K562 (cell line): ENCODE data around the gene CSNK1G1. TPM values are rescaled to one million over a fixed set of nuclear protein-coding genes. Genes with fewer than 3 reads are reported as not detected.

ENCODE experiments used
- BRD9 ChIP-seq: fragments of 450-650 bp; IDR thresholded peaks from 2 replicates; pipeline ENCODE4 v1.6.1; 2018; ENCODE audit warnings: low read depth; ENCODE audit not compliant: partially characterized antibody
- CEBPZ ChIP-seq: fragments of 150-350 bp; IDR thresholded peaks from 2 replicates; pipeline ENCODE4 v1.6.1; 2014; ENCODE audit warnings: low read depth, mild to moderate bottlenecking, low read length, borderline replicate concordance
- DNMT1 ChIP-seq: fragments of 450-650 bp; IDR thresholded peaks from 2 replicates; pipeline ENCODE4 v1.6.1; 2016; ENCODE audit warnings: antibody characterized with exemption, mild to moderate bottlenecking
- EGR1 ChIP-seq: fragments of 450-650 bp; conservative IDR thresholded peaks from 2 replicates; pipeline ENCODE4 v1.6.1; 2017; ENCODE audit warnings: mild to moderate bottlenecking
- GTF2E2 ChIP-seq: fragments of 200-800 bp; sonication (Bioruptor generic); IDR thresholded peaks from 2 replicates; pipeline ENCODE4 v1.6.1; 2016; ENCODE audit warnings: missing genetic modification characterization, missing compliant biosample characterization
- HBP1 ChIP-seq: fragments of 450-650 bp; formaldehyde crosslinking; IDR thresholded peaks from 2 replicates; pipeline ENCODE4 v1.4.0; 2022; ENCODE audit warnings: missing genetic modification characterization
- NBN ChIP-seq: fragments of 450-650 bp; IDR thresholded peaks from 2 replicates; pipeline ENCODE4 v1.6.1; 2016; ENCODE audit warnings: low read depth, mild to moderate bottlenecking
- TCF7L2 ChIP-seq: fragments of 150-350 bp; IDR thresholded peaks from 2 replicates; pipeline ENCODE4 v1.6.1; 2016; ENCODE audit warnings: low read depth, mild to moderate bottlenecking, low read length, moderate library complexity
- USF1 ChIP-seq: sonication (generic); formaldehyde crosslinking; IDR thresholded peaks from 2 replicates; pipeline ENCODE4 v1.9.0; 2022; ENCODE audit warnings: mild to moderate bottlenecking, missing genetic modification reagents
- YBX1 ChIP-seq: fragments of 450-650 bp; IDR thresholded peaks from 2 replicates; pipeline ENCODE4 v1.7.1; 2016; ENCODE audit warnings: mild to moderate bottlenecking
- polyA plus RNA-seq, 8 experiments: library from polyadenylated mRNA; depleted of rRNA in 4 of 8; stranded (reverse) in 5 of 8; unstranded in 3 of 8; fragments of >200 nt; fragmentation: Nextera tagmentation in 2 of 8; fragmentation: Illumina TruSeq in 1 of 8; extraction: Ambion mirVana in 2 of 8; extraction: Trizol in 1 of 8; gene quantifications; 2 replicates each; pipeline versions ENCODE4 v1.2.1 to v1.2.3, GENCODE V29; 2011 to 2014; ENCODE audit warnings: inconsistent platforms in 1 of 8, missing spikeins in 1 of 8
- total RNA-seq, 7 experiments: library from RNA; depleted of rRNA in 6 of 7; stranded (reverse); fragments of >200 nt in 6 of 7; fragmentation: Illumina TruSeq in 2 of 7; extraction: Trizol in 2 of 7; gene quantifications; 2 replicates each; pipeline versions ENCODE4 v1.2.1 to v1.2.3, GENCODE V29; 2011 to 2021; ENCODE audit warnings: low replicate concordance in 1 of 7
- TF ChIP-seq, protein P1 (sequence below): IDR thresholded peaks from 3 replicates; pipeline ENCODE4 v1.6.1; 2011; ENCODE audit warnings: borderline replicate concordance, mild to moderate bottlenecking, moderate library complexity; ENCODE audit not compliant: insufficient read length; ENCODE audit errors: extremely low read depth
- TF ChIP-seq, protein P2 (sequence below): IDR thresholded peaks from 2 replicates; pipeline ENCODE4 v1.6.1; 2011; ENCODE audit warnings: borderline replicate concordance, low read depth, mild to moderate bottlenecking, moderate library complexity, low read length; ENCODE audit not compliant: insufficient read depth, poor library complexity, severe bottlenecking
- TF ChIP-seq, protein P3 (sequence below), 2 experiments: fragments of 200-800 bp in 1 of 2; sonication (Bioruptor generic) in 1 of 2; sonication (generic) in 1 of 2; formaldehyde crosslinking in 1 of 2; IDR thresholded peaks in 1 of 2; conservative IDR thresholded peaks in 1 of 2; 2 replicates each; pipeline versions ENCODE4 v1.5.0 to v1.6.1; 2016 to 2020; ENCODE audit warnings: missing compliant biosample characterization in 1 of 2, missing genetic modification characterization in 1 of 2, missing genetic modification reagents in 1 of 2

CSNK1G1 gene
- total and polyA plus RNA-seq, 9 of the 15 experiments (the other 6 are each of a cell fraction or from before 2014, with no cell fraction given) = 4.5 to 18.5 (median 9.5) TPM

GRCh38 chr15:64162869-64163658, 192.9 kb downstream of the CSNK1G1 start, which contains the start of gene PPIB (continued):
- TF ChIP-seq, protein P1, sequence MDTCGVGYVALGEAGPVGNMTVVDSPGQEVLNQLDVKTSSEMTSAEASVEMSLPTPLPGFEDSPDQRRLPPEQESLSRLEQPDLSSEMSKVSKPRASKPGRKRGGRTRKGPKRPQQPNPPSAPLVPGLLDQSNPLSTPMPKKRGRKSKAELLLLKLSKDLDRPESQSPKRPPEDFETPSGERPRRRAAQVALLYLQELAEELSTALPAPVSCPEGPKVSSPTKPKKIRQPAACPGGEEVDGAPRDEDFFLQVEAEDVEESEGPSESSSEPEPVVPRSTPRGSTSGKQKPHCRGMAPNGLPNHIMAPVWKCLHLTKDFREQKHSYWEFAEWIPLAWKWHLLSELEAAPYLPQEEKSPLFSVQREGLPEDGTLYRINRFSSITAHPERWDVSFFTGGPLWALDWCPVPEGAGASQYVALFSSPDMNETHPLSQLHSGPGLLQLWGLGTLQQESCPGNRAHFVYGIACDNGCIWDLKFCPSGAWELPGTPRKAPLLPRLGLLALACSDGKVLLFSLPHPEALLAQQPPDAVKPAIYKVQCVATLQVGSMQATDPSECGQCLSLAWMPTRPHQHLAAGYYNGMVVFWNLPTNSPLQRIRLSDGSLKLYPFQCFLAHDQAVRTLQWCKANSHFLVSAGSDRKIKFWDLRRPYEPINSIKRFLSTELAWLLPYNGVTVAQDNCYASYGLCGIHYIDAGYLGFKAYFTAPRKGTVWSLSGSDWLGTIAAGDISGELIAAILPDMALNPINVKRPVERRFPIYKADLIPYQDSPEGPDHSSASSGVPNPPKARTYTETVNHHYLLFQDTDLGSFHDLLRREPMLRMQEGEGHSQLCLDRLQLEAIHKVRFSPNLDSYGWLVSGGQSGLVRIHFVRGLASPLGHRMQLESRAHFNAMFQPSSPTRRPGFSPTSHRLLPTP = no peak
- no peak for TF ChIP-seq DNMT1
- TF ChIP-seq, protein P2, sequence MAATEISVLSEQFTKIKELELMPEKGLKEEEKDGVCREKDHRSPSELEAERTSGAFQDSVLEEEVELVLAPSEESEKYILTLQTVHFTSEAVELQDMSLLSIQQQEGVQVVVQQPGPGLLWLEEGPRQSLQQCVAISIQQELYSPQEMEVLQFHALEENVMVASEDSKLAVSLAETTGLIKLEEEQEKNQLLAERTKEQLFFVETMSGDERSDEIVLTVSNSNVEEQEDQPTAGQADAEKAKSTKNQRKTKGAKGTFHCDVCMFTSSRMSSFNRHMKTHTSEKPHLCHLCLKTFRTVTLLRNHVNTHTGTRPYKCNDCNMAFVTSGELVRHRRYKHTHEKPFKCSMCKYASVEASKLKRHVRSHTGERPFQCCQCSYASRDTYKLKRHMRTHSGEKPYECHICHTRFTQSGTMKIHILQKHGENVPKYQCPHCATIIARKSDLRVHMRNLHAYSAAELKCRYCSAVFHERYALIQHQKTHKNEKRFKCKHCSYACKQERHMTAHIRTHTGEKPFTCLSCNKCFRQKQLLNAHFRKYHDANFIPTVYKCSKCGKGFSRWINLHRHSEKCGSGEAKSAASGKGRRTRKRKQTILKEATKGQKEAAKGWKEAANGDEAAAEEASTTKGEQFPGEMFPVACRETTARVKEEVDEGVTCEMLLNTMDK = peak; percentile 39
- TF ChIP-seq, protein P3, sequence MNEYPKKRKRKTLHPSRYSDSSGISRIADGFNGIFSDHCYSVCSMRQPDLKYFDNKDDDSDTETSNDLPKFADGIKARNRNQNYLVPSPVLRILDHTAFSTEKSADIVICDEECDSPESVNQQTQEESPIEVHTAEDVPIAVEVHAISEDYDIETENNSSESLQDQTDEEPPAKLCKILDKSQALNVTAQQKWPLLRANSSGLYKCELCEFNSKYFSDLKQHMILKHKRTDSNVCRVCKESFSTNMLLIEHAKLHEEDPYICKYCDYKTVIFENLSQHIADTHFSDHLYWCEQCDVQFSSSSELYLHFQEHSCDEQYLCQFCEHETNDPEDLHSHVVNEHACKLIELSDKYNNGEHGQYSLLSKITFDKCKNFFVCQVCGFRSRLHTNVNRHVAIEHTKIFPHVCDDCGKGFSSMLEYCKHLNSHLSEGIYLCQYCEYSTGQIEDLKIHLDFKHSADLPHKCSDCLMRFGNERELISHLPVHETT (CRISPR knock-in tag; conservative IDR thresholded peaks at IDR 0.05 in 1 of 2, IDR thresholded peaks at IDR 0.05 in 1 of 2) = peak in 1 of 2 experiments; percentile 96; a peak in 2 of 4 replicates
- TF ChIP-seq TCF7L2 = peak; percentile 95
- TF ChIP-seq EGR1 = peak; percentile 92
- TF ChIP-seq HBP1 = peak; percentile 79
- TF ChIP-seq USF1 = 0 out of 2 replicates have a peak, but pooled peaks have one; percentile 34
- no peak for TF ChIP-seq YBX1
- no peak for TF ChIP-seq CEBPZ
- no peak for TF ChIP-seq GTF2E2 (tag)
- peak; percentile 64; the same call in 1 of the 2 replicates for TF ChIP-seq NBN
- TF ChIP-seq BRD9 = peak; percentile 90
